Fibroblast of skin of right quadriceps (primary cell): ENCODE measurements around the gene SHD.

Experiments used
- DNase-seq: peaks from one replicate; pipeline ENCODE4 v3.0.0-alpha.2; 2013

The SHD gene

GRCh38 chr19:4298810-4299550 is 19.9 kb downstream of the SHD start:
- DNase-seq = no peak

- no peak for DNase-seq
Observed at GRCh38 chr19:4300589-4300988, 21.5 kb downstream of the SHD start.

GRCh38 chr19:4301590-4302242 is 22.6 kb downstream of the SHD start:
- no peak for DNase-seq

- DNase-seq = no peak
Observed at GRCh38 chr19:4302243-4302640, 23.2 kb downstream of the SHD start, which contains the start of gene TMIGD2. Gene TMIGD2 (minus strand): TSS chr19:4302389. CDS start chr19:4302385, 4 bp downstream.

- no peak for DNase-seq
Observed at GRCh38 chr19:4303819-4304537, 24.9 kb downstream of the SHD start.

- peak; percentile 59 for DNase-seq
Observed at GRCh38 chr19:4304538-4305256, 25.6 kb downstream of the SHD start, which contains the start of gene FSD1. Gene FSD1 (plus strand): TSS chr19:4304598. CDS start chr19:4304747, 149 bp downstream.

GRCh38 chr19:4305257-4305612 is 26.2 kb downstream of the SHD start:
- DNase-seq = no peak

- no peak for DNase-seq
Observed at GRCh38 chr19:4305659-4306058, 26.6 kb downstream of the SHD start.

- no peak for DNase-seq
Observed at GRCh38 chr19:4310247-4311121, 31.4 kb downstream of the SHD start.

- no peak for DNase-seq
Observed at GRCh38 chr19:4313847-4314490, 34.9 kb downstream of the SHD start.

GRCh38 chr19:4316956-4317355 is 37.9 kb downstream of the SHD start:
- no peak for DNase-seq

- no peak for DNase-seq
Observed at GRCh38 chr19:4318460-4318859, 39.4 kb downstream of the SHD start.

- DNase-seq = no peak
Observed at GRCh38 chr19:4319067-4319718, 40.1 kb downstream of the SHD start.

- DNase-seq = no peak
Observed at GRCh38 chr19:4320419-4320818, 41.4 kb downstream of the SHD start.

GRCh38 chr19:4322942-4323665 is 44.0 kb downstream of the SHD start:
- DNase-seq = no peak

- no peak for DNase-seq
Observed at GRCh38 chr19:4323692-4324091, 44.6 kb downstream of the SHD start.

GRCh38 chr19:4324228-4324627 is 45.2 kb downstream of the SHD start:
- DNase-seq = no peak

- no peak for DNase-seq
Observed at GRCh38 chr19:4326215-4326836, 47.3 kb downstream of the SHD start.

GRCh38 chr19:4326837-4327251 is 47.8 kb downstream of the SHD start:
- no peak for DNase-seq
